Ishikawa (cell line): ENCODE measurements around the gene CHD9.

Experiments
- CREB1 ChIP-seq: IDR thresholded peaks from 2 replicates; pipeline ENCODE4 v1.6.1; 2012; ENCODE audit warnings: low read depth
- EP300 ChIP-seq: IDR thresholded peaks from 2 replicates; pipeline ENCODE4 v1.6.1; 2012; ENCODE audit warnings: borderline replicate concordance
- REST ChIP-seq: IDR thresholded peaks from 2 replicates; pipeline ENCODE4 v1.6.1; 2012; ENCODE audit warnings: low read depth, mild to moderate bottlenecking
- TEAD4 ChIP-seq: IDR thresholded peaks from 2 replicates; pipeline ENCODE4 v1.6.1; 2012
- YY1 ChIP-seq: IDR thresholded peaks from 2 replicates; pipeline ENCODE4 v1.6.1; 2012; ENCODE audit warnings: low read depth

GRCh38 chr16:53131050-53131362 lies 76.2 kb downstream of the CHD9 start:
- TF ChIP-seq EP300: no peak
- TF ChIP-seq REST: no peak
- TF ChIP-seq YY1: no peak
- TF ChIP-seq TEAD4: no peak
- TF ChIP-seq CREB1: no peak
